H1 (cell line): ENCODE measurements around the gene SESN2. TPM values are rescaled to one million over a fixed set of nuclear protein-coding genes. Genes with fewer than 3 reads are reported as not detected.

ENCODE experiments used
- ASH2L ChIP-seq: fragments of 200-600, 300-600 bp; sonication (generic); IDR thresholded peaks from one replicate; pipeline ENCODE4 v1.7.1; 2017; ENCODE audit warnings: low read length
- BRCA1 ChIP-seq: IDR thresholded peaks from 2 replicates; pipeline ENCODE4 v1.6.1; 2012; ENCODE audit warnings: low read depth, low read length, improper control_type of control experiment
- CTCF ChIP-seq, 3 experiments: IDR thresholded peaks; 1 replicate in 2 of 3; 2 replicates in 1 of 3; pipeline versions ENCODE4 v1.5.1 to v1.6.1; 2011; ENCODE audit warnings: low read length in 3 of 3, mild to moderate bottlenecking in 3 of 3, inconsistent platforms in 2 of 3, low read depth in 1 of 3, moderate library complexity in 1 of 3; ENCODE audit not compliant: insufficient read depth in 1 of 3; ENCODE audit errors: control extremely low read depth in 1 of 3
- GABPA ChIP-seq: IDR thresholded peaks from 2 replicates; pipeline ENCODE4 v1.6.1; 2011; ENCODE audit warnings: mild to moderate bottlenecking, low read length, moderate library complexity, borderline replicate concordance; ENCODE audit not compliant: insufficient read depth
- HDAC2 ChIP-seq, 2 experiments: fragments of 300-600 bp in 1 of 2; sonication (generic) in 1 of 2; IDR thresholded peaks; 2 replicates each; pipeline ENCODE4 v1.6.1; 2011 to 2012; ENCODE audit warnings: low read depth in 2 of 2, low read length in 2 of 2, mild to moderate bottlenecking in 2 of 2, moderate library complexity in 2 of 2, borderline replicate concordance in 1 of 2, inconsistent platforms in 1 of 2
- HDAC6 ChIP-seq: IDR thresholded peaks from one replicate; pipeline ENCODE4 v1.7.1; 2012; ENCODE audit warnings: low read depth, mild to moderate bottlenecking, inconsistent platforms, low read length, moderate library complexity
- JUN ChIP-seq: IDR thresholded peaks from 2 replicates; pipeline ENCODE4 v1.6.1; 2011; ENCODE audit warnings: low read depth, mild to moderate bottlenecking, improper control_type of control experiment, low read length
- KDM5A ChIP-seq: fragments of 200-600 bp; IDR thresholded peaks from 2 replicates; pipeline ENCODE4 v1.7.1; 2012; ENCODE audit warnings: mild to moderate bottlenecking, low read length, inconsistent platforms, mixed read lengths
- PHF8 ChIP-seq: fragments of 200-600 bp; sonication (generic); conservative IDR thresholded peaks from 2 replicates; pipeline ENCODE4 v1.7.1; 2012; ENCODE audit warnings: low read depth, mild to moderate bottlenecking, inconsistent platforms, low read length, moderate library complexity
- RFX5 ChIP-seq: IDR thresholded peaks from 2 replicates; pipeline ENCODE4 v1.6.1; 2011; ENCODE audit warnings: low read depth, low read length, improper control_type of control experiment, borderline replicate concordance
- SIX5 ChIP-seq: IDR thresholded peaks from 2 replicates; pipeline ENCODE4 v1.6.1; 2011; ENCODE audit warnings: mild to moderate bottlenecking, low read depth, low read length
- SRF ChIP-seq: IDR thresholded peaks from 2 replicates; pipeline ENCODE4 v1.6.1; 2011; ENCODE audit warnings: mild to moderate bottlenecking, low read depth, low read length, moderate library complexity
- polyA plus RNA-seq, 7 experiments: library from polyadenylated mRNA; depleted of rRNA in 3 of 7; stranded (reverse) in 5 of 7; unstranded in 2 of 7; fragments of >200 nt in 5 of 7; fragments of 200-250 nt in 2 of 7; gene quantifications; 1 replicate in 5 of 7; 2 replicates in 1 of 7; 4 replicates in 1 of 7; pipeline versions ENCODE4 v1.2.1 to v1.2.3, GENCODE V29; 2011 to 2013; ENCODE audit warnings: missing spikeins in 2 of 7, mixed read lengths in 2 of 7
- total RNA-seq: library from RNA; stranded (reverse); fragmentation: NEBNext Ultra II Directional; extraction: Animal tissue kit (Norgen Biotek cat#: 25700); gene quantifications from 2 replicates; pipeline ENCODE4 v1.2.1, GENCODE V29; 2021
- TF ChIP-seq, protein P1 (sequence below): IDR thresholded peaks from 2 replicates; pipeline ENCODE4 v1.6.1; 2012; ENCODE audit warnings: inconsistent platforms

Gene SESN2
- total and polyA plus RNA-seq, 2 of the 8 experiments (the other 6 are each of a cell fraction or from before 2014, with no cell fraction given): 25.1 to 33.0 TPM

DNA sequence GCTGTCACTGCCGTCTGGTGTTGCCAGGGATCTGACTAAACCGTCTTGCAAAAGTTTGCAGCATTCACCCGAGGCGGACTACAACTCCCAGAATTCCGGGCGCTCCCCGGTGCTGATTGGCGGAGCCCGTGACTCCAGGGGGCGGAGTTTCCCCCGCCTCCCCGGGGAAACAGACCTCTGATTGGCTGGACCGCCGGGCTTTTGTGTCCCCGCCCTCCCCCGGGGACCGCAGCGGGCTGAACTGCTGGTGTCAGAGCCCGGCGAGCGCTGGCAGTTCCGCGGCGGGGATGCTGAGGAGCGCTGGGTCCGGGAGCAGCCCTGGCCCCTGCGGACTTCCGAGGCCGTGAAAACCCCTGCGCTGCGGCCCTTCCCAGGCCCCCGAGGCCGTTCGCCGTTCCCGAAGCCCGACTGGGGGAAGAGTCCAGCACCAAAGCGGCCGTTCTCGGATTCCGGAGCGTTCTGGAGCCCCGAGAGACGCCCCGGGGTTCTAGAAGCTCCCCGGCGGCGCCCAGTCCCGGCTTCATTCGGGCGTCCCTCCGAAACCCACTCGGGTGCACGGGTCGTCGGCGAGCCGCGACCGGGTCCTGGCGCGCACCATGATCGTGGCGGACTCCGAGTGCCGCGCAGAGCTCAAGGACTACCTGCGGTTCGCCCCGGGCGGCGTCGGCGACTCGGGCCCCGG is at the start of gene SESN2 (continued):
- TF ChIP-seq CTCF (IDR thresholded peaks at IDR 0.05; ENCODE audit: control extremely low read depth in 1 of 3, insufficient read depth in 1 of 3, low read depth in 1 of 3, low read length in 3 of 3) (no peak), KDM5A (no peak), ASH2L (peak; percentile 77), BRCA1 (no peak), GABPA (no peak), JUN (no peak), HDAC2 (IDR thresholded peaks at IDR 0.05; ENCODE audit: borderline replicate concordance in 1 of 2, low read depth in 2 of 2, low read length in 2 of 2) (peak in 1 of 2 experiments; percentile 46; a peak in 1 of 4 replicates), HDAC6 (no peak), PHF8 (peak; percentile 87), SRF (no peak), SIX5 (peak; percentile 59), RFX5 (peak; percentile 47; the same call in 1 of the 2 replicates)
- TF ChIP-seq, protein P1, sequence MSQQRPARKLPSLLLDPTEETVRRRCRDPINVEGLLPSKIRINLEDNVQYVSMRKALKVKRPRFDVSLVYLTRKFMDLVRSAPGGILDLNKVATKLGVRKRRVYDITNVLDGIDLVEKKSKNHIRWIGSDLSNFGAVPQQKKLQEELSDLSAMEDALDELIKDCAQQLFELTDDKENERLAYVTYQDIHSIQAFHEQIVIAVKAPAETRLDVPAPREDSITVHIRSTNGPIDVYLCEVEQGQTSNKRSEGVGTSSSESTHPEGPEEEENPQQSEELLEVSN: no peak
